H1 (cell line): ENCODE results near the gene KLF12. TPM values are rescaled to one million over a fixed set of nuclear protein-coding genes. Genes with fewer than 3 reads are reported as not detected.

Experiments
- CTCF ChIA-PET: fragments of 300-600 bp; sonication (Branson Sonifier 250); formaldehyde crosslinking; loops from one replicate; lab custom pipeline; 2021; ENCODE audit not compliant: partially characterized antibody; lab: Charles Lee
- POLR2A ChIA-PET: fragments of 300-600 bp; sonication (Branson Sonifier 250); formaldehyde crosslinking; loops from one replicate; lab custom pipeline; 2021; ENCODE audit warnings: inconsistent platforms; ENCODE audit not compliant: partially characterized antibody; lab: Charles Lee
- DNase-seq, 2 experiments: peaks; one replicate each; pipeline versions ENCODE4 v3.0.0 to v3.0.0-alpha.2; 2010 to 2022; ENCODE audit warnings: low spot score in 2 of 2, low read depth in 1 of 2, mixed read lengths in 1 of 2
- FAIRE-seq: peaks from 2 replicates; lab custom pipeline; 2011; peaks lifted over from hg19 to GRCh38; lab: Jason Lieb, UNC
- H2AFZ ChIP-seq: 2 replicates; pipeline ENCODE4 v1.8.1; 2012; ENCODE audit warnings: low read length, inconsistent platforms
- H2AK5ac ChIP-seq: 2 replicates; pipeline ENCODE4 v1.6.1; 2013; ENCODE audit warnings: low read depth, low read length
- H2BK120ac ChIP-seq: replicated peaks from 2 replicates; pipeline ENCODE3; 2013; ENCODE audit warnings: low read depth, low read length, inconsistent platforms
- H2BK12ac ChIP-seq: 2 replicates; pipeline ENCODE4 v1.6.1; 2013; ENCODE audit warnings: low read depth, low read length
- H2BK15ac ChIP-seq: 2 replicates; pipeline ENCODE4 v1.6.1; 2013; ENCODE audit warnings: low read length
- H2BK20ac ChIP-seq: 2 replicates; pipeline ENCODE4 v1.6.1; 2013; ENCODE audit warnings: low read length
- H2BK5ac ChIP-seq: 2 replicates; pipeline ENCODE4 v1.6.1; 2013; ENCODE audit warnings: low read depth, low read length
- H3K14ac ChIP-seq: 2 replicates; pipeline ENCODE4 v1.6.1; 2013; ENCODE audit warnings: inconsistent platforms; ENCODE audit not compliant: insufficient read length
- H3K18ac ChIP-seq: 2 replicates; pipeline ENCODE4 v1.6.1; 2013; ENCODE audit warnings: low read length; ENCODE audit errors: extremely low read depth
- H3K23ac ChIP-seq: 2 replicates; pipeline ENCODE4 v1.6.1; 2013; ENCODE audit warnings: inconsistent platforms; ENCODE audit not compliant: insufficient read length
- H3K23me2 ChIP-seq: 2 replicates; pipeline ENCODE4 v1.6.1; 2013; ENCODE audit warnings: low read depth, low read length
- H3K27ac ChIP-seq: 2 replicates; pipeline ENCODE4 v1.6.1; 2011; ENCODE audit warnings: low read depth, low read length, inconsistent platforms
- H3K27me3 ChIP-seq, 4 experiments: replicated peaks in 1 of 4; 1 replicate in 1 of 4; 2 replicates in 3 of 4; pipeline versions ENCODE4 v1.6.1 to v1.8.1; 2011 to 2013; ENCODE audit warnings: low read length in 3 of 4, mild to moderate bottlenecking in 3 of 4, inconsistent platforms in 2 of 4, mixed read lengths in 2 of 4, moderate library complexity in 1 of 4; ENCODE audit not compliant: control insufficient read depth in 3 of 4, insufficient read depth in 3 of 4; ENCODE audit errors: extremely low read depth in 1 of 4
- H3K36me3 ChIP-seq, 4 experiments: 2 replicates each; pipeline versions ENCODE4 v1.6.1 to v1.8.1; 2011 to 2013; ENCODE audit warnings: mild to moderate bottlenecking in 4 of 4, low read length in 3 of 4, moderate library complexity in 2 of 4, control low read depth in 1 of 4, inconsistent platforms in 1 of 4; ENCODE audit not compliant: insufficient read depth in 4 of 4, control insufficient read depth in 2 of 4
- H3K4ac ChIP-seq: replicated peaks from 2 replicates; pipeline ENCODE3; 2013; ENCODE audit warnings: low read length, low read depth, mixed read lengths, inconsistent platforms; ENCODE audit not compliant: insufficient read length
- H3K4me1 ChIP-seq, 4 experiments: replicated peaks in 1 of 4; 1 replicate in 1 of 4; 2 replicates in 3 of 4; pipeline versions ENCODE4 v1.6.1 to v1.8.1; 2011 to 2013; ENCODE audit warnings: low read length in 3 of 4, inconsistent platforms in 2 of 4, mixed read lengths in 1 of 4; ENCODE audit not compliant: insufficient read depth in 4 of 4, control insufficient read depth in 3 of 4
- H3K4me2 ChIP-seq, 2 experiments: 2 replicates each; pipeline versions ENCODE4 v1.6.1 to v1.8.1; 2011 to 2013; ENCODE audit warnings: low read depth in 2 of 2, low read length in 2 of 2, control low read depth in 1 of 2, inconsistent platforms in 1 of 2, mild to moderate bottlenecking in 1 of 2; ENCODE audit not compliant: insufficient read depth in 1 of 2
- H3K4me3 ChIP-seq, 4 experiments: fragments of 200-600, 300-600 bp in 1 of 4; sonication (generic), shearing (Covaris generic), sonication (Bioruptor Twin) in 1 of 4; 2 replicates each; pipeline versions ENCODE4 v1.5.1 to v1.8.1; 2011 to 2016; ENCODE audit warnings: low read length in 4 of 4, low read depth in 3 of 4, control low read depth in 2 of 4, inconsistent platforms in 2 of 4, mild to moderate bottlenecking in 2 of 4, mixed read lengths in 1 of 4, moderate library complexity in 1 of 4; ENCODE audit not compliant: insufficient read depth in 2 of 4; ENCODE audit errors: extremely low read depth in 1 of 4
- H3K56ac ChIP-seq: replicated peaks from 2 replicates; pipeline ENCODE3; 2013; ENCODE audit warnings: low read depth, mild to moderate bottlenecking, mixed read lengths, low read length, inconsistent platforms; ENCODE audit not compliant: insufficient read length
- H3K79me1 ChIP-seq: 2 replicates; pipeline ENCODE4 v1.6.1; 2013; ENCODE audit warnings: low read depth, low read length, control low read depth
- H3K79me2 ChIP-seq, 2 experiments: 2 replicates each; pipeline versions ENCODE4 v1.6.1 to v1.8.1; 2012 to 2013; ENCODE audit warnings: low read length in 2 of 2, mild to moderate bottlenecking in 2 of 2, inconsistent platforms in 1 of 2; ENCODE audit not compliant: insufficient read depth in 2 of 2, control insufficient read depth in 1 of 2
- H3K9ac ChIP-seq, 4 experiments: replicated peaks in 1 of 4; 1 replicate in 1 of 4; 2 replicates in 3 of 4; pipeline versions ENCODE4 v1.6.1 to v1.8.1; 2011 to 2013; ENCODE audit warnings: low read depth in 3 of 4, low read length in 3 of 4, control low read depth in 2 of 4, mild to moderate bottlenecking in 2 of 4, moderate library complexity in 2 of 4, inconsistent platforms in 1 of 4; ENCODE audit errors: extremely low read depth in 1 of 4
- H3K9me3 ChIP-seq, 2 experiments: 2 replicates each; pipeline versions ENCODE4 v1.6.1 to v1.8.1; 2012 to 2013; ENCODE audit warnings: mild to moderate bottlenecking in 2 of 2, moderate library complexity in 2 of 2, control low read depth in 1 of 2, inconsistent platforms in 1 of 2, low read depth in 1 of 2, low read length in 1 of 2, mixed read lengths in 1 of 2; ENCODE audit not compliant: insufficient read depth in 2 of 2
- H4K20me1 ChIP-seq, 2 experiments: replicated peaks in 1 of 2; 2 replicates each; pipeline versions ENCODE3 to v1.8.1; 2011 to 2013; ENCODE audit warnings: inconsistent platforms in 2 of 2, low read length in 2 of 2, mild to moderate bottlenecking in 1 of 2; ENCODE audit not compliant: insufficient read depth in 2 of 2, control insufficient read depth in 1 of 2
- H4K5ac ChIP-seq: 2 replicates; pipeline ENCODE4 v1.6.1; 2013; ENCODE audit warnings: low read length, low read depth, mixed read lengths, inconsistent platforms; ENCODE audit not compliant: insufficient read length
- H4K8ac ChIP-seq: 2 replicates; pipeline ENCODE4 v1.8.0; 2013; ENCODE audit warnings: mild to moderate bottlenecking, moderate library complexity, low read length, inconsistent platforms; ENCODE audit not compliant: insufficient read depth; ENCODE audit errors: extremely low read depth
- H4K91ac ChIP-seq: replicated peaks from 2 replicates; pipeline ENCODE3; 2013; ENCODE audit warnings: low read length, mixed read lengths, inconsistent platforms; ENCODE audit not compliant: insufficient read length
- BACH1 ChIP-seq: IDR thresholded peaks from 2 replicates; pipeline ENCODE4 v1.6.1; 2012; ENCODE audit warnings: low read length, improper control_type of control experiment
- CHD1 ChIP-seq: IDR thresholded peaks from 2 replicates; pipeline ENCODE4 v1.6.1; 2012; ENCODE audit warnings: low read depth, low read length, improper control_type of control experiment
- E2F6 ChIP-seq: IDR thresholded peaks from 2 replicates; pipeline ENCODE4 v1.6.1; 2012; ENCODE audit warnings: inconsistent platforms
- FOSL1 ChIP-seq: IDR thresholded peaks from 2 replicates; pipeline ENCODE4 v1.6.1; 2011; ENCODE audit warnings: mild to moderate bottlenecking, low read depth, low read length, moderate library complexity; ENCODE audit not compliant: insufficient read depth
- GTF2F1 ChIP-seq: IDR thresholded peaks from 2 replicates; pipeline ENCODE4 v1.6.1; 2012; ENCODE audit warnings: low read depth, low read length, improper control_type of control experiment, borderline replicate concordance
- JUN ChIP-seq: IDR thresholded peaks from 2 replicates; pipeline ENCODE4 v1.6.1; 2011; ENCODE audit warnings: low read depth, mild to moderate bottlenecking, improper control_type of control experiment, low read length
- JUND ChIP-seq: IDR thresholded peaks from 2 replicates; pipeline ENCODE4 v1.6.1; 2011; ENCODE audit warnings: mild to moderate bottlenecking, improper control_type of control experiment, low read length
- POLR2AphosphoS5 ChIP-seq: IDR thresholded peaks from 2 replicates; pipeline ENCODE4 v1.6.1; 2011; ENCODE audit warnings: low read depth, low read length
- SIN3A ChIP-seq, 2 experiments: IDR thresholded peaks in 1 of 2; conservative IDR thresholded peaks in 1 of 2; 2 replicates each; pipeline ENCODE4 v1.6.1; 2011 to 2012; ENCODE audit warnings: low read length in 2 of 2, improper control_type of control experiment in 1 of 2, low read depth in 1 of 2, mild to moderate bottlenecking in 1 of 2
- SIX5 ChIP-seq: IDR thresholded peaks from 2 replicates; pipeline ENCODE4 v1.6.1; 2011; ENCODE audit warnings: mild to moderate bottlenecking, low read depth, low read length
- TCF12 ChIP-seq: IDR thresholded peaks from 2 replicates; pipeline ENCODE4 v1.6.1; 2011; ENCODE audit warnings: low read depth, mild to moderate bottlenecking, low read length
- TEAD4 ChIP-seq: IDR thresholded peaks from 2 replicates; pipeline ENCODE4 v1.6.1; 2012; ENCODE audit warnings: low read depth, low read length, inconsistent platforms, mixed read lengths
- YY1 ChIP-seq: IDR thresholded peaks from 2 replicates; pipeline ENCODE4 v1.6.1; 2011; ENCODE audit warnings: low read depth, mild to moderate bottlenecking, low read length
- polyA plus RNA-seq, 7 experiments: library from polyadenylated mRNA; depleted of rRNA in 3 of 7; stranded (reverse) in 5 of 7; unstranded in 2 of 7; fragments of >200 nt in 5 of 7; fragments of 200-250 nt in 2 of 7; gene quantifications; 1 replicate in 5 of 7; 2 replicates in 1 of 7; 4 replicates in 1 of 7; pipeline versions ENCODE4 v1.2.1 to v1.2.3, GENCODE V29; 2011 to 2013; ENCODE audit warnings: missing spikeins in 2 of 7, mixed read lengths in 2 of 7
- total RNA-seq: library from RNA; stranded (reverse); fragmentation: NEBNext Ultra II Directional; extraction: Animal tissue kit (Norgen Biotek cat#: 25700); gene quantifications from 2 replicates; pipeline ENCODE4 v1.2.1, GENCODE V29; 2021
- TF ChIP-seq, protein P1 (sequence below): IDR thresholded peaks from 2 replicates; pipeline ENCODE4 v1.6.1; 2012; ENCODE audit warnings: low read length, inconsistent platforms

Gene KLF12
- total and polyA plus RNA-seq, 2 of the 8 experiments (the other 6 are each of a cell fraction or from before 2014, with no cell fraction given): 6.6 to 12.1 TPM

DNA sequence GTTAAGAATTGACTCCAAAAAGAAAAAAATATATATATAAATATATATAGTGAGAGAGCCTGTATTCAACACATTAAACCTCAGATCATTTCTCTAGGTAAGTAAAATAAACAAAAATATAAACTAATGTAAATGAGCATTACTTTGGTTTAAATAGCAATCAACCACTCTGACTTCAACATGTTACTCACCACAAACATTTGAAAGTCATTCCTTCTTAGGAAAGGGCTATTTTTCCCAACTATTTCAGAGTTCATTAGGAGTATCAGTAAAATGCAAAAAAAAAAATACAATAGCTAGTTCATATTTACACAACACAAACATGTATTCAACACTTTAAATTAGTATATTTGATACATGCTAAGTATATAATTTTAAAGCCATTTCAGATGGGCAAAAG is 40.5 kb downstream of the KLF12 start:
- no peak for DNase-seq
- Histone ChIP-seq H4K5ac (no peak overlapping the region), H3K9me3 (no peaks in the 10 kb centered on the region)
- no peak for TF ChIP-seq CHD1
- TF ChIP-seq POLR2AphosphoS5: no peak
- TF ChIP-seq JUN: no peak
- no peak for TF ChIP-seq YY1
- no peak for TF ChIP-seq TEAD4
- TF ChIP-seq TCF12: no peak
- no peak for TF ChIP-seq JUND
- no peak for TF ChIP-seq GTF2F1
- no peak for TF ChIP-seq SIN3A (conservative IDR thresholded peaks at IDR 0.05 in 1 of 2, IDR thresholded peaks at IDR 0.05 in 1 of 2; ENCODE audit: low read depth in 1 of 2, low read length in 2 of 2)
- TF ChIP-seq BACH1: no peak
- TF ChIP-seq, protein P1, sequence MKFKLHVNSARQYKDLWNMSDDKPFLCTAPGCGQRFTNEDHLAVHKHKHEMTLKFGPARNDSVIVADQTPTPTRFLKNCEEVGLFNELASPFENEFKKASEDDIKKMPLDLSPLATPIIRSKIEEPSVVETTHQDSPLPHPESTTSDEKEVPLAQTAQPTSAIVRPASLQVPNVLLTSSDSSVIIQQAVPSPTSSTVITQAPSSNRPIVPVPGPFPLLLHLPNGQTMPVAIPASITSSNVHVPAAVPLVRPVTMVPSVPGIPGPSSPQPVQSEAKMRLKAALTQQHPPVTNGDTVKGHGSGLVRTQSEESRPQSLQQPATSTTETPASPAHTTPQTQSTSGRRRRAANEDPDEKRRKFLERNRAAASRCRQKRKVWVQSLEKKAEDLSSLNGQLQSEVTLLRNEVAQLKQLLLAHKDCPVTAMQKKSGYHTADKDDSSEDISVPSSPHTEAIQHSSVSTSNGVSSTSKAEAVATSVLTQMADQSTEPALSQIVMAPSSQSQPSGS: no peak
- TF ChIP-seq FOSL1: no peak
- no peak for TF ChIP-seq SIX5
- TF ChIP-seq E2F6: no peak

More for the DNA sequence above, 40.5 kb downstream of the KLF12 start:
- Histone ChIP-seq H2BK12ac (no peak overlapping the region), H2BK5ac (no peak overlapping the region), H3K9ac (no peak overlapping the region), H3K14ac (no peak overlapping the region), H3K23ac (no peak overlapping the region), H3K18ac (no peak overlapping the region), H2AK5ac (no peak overlapping the region), H3K36me3 (no peaks in the 10 kb centered on the region), H4K20me1 (no peaks in the 10 kb centered on the region), H2BK120ac (no peak overlapping the region), H3K56ac (no peak overlapping the region), H3K4me3 (no peak overlapping the region), H3K27me3 (no peaks in the 10 kb centered on the region), H3K4me1 (no peaks in the 10 kb centered on the region), H3K27ac (no peak overlapping the region), H2BK15ac (no peak overlapping the region), H2BK20ac (no peak overlapping the region), H4K91ac (no peak overlapping the region), H3K79me1 (no peaks in the 10 kb centered on the region), H3K79me2 (peaks cover 0 to 11% of the 10 kb centered on the region in 2 experiments; a peak in 2 of 4 replicates), H2AFZ (no peak overlapping the region), H3K23me2 (no peaks in the 10 kb centered on the region), H3K4ac (no peak overlapping the region), H4K8ac (no peak overlapping the region), H3K4me2 (no peak overlapping the region)
- CTCF ChIA-PET: interaction anchor here (0.7 to 1.9 kb wide), 2 partner anchors 18 to 339 kb away, joined by 5 to 7 read pairs; no protein-coding TSS in a partner anchor
- no peak for FAIRE-seq
- POLR2A ChIA-PET: no interaction called here
